HG03571 (cell line): ENCODE results near the gene SERPINA4.

Experiments used
- ATAC-seq: cut with Tn5 transposase; IDR thresholded peaks from one replicate; pipeline ENCODE4 v1.9.1; 2021; ENCODE audit not compliant: unreplicated experiment

SERPINA4 gene

DNA sequence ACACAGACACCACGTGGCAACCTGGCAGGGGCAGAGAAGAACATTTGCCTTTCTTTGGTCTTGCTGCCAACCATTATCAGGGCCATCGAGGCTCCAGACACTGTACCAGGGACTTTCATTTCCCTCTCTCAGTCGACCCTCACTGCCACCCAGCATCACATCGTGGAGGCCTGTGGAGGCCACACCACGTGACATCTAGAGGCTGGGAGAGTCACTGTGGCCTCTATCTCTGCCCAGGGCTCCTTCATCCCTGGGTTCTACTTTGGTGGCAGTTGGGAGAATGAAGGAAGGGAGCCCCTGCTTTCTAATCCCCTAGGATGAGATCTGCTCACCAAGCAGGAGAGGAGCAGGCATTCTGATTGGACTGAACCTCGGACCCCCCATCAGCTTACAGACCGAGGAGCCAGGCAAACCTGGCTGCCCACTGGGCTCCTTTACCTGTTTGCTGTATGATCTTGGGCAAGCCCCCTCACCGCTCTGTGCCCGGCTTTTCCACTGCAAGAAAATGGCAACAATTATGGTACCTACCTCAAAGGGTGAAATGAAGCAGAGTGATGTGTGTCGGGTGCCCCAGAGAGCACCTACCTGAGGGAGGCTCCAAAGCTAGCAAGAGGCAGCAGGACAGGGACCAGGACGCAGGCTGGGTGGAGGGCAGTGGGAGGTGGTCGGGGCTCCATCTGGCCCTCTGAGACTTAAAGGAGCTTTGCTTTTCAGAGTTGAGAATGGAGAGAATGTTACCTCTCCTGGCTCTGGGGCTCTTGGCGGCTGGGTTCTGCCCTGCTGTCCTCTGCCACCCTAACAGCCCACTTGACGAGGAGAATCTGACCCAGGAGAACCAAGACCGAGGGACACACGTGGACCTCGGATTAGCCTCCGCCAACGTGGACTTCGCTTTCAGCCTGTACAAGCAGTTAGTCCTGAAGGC lies 52.7 kb downstream of the SERPINA4 start:
- ATAC-seq, result no peak

GRCh38 chr14:94614802-94615201 lies 53.6 kb downstream of the SERPINA4 start:
- no peak for ATAC-seq

DNA sequence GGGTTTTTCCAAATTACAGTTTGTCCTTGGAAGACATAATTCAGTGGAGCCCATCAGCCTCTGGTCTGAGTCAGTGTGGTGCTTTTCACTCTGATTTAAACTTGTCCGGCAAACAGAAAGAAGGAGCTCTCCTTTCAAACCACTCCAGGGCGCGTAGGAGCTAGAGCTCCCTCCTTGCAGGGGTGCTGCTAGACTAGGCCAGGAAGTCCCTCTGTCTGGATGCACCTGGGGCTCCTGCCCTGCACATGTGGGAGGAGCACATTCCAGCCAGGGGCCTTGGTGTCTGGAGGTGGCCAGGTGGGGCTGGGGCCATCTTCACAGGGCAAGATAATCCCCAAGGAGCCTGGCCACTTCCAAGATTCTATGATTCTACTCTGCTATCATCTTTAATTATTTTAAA lies 54.0 kb downstream of the SERPINA4 start:
- no peak for ATAC-seq

GRCh38 chr14:94615823-94616570 lies 54.8 kb downstream of the SERPINA4 start:
- no peak for ATAC-seq

DNA sequence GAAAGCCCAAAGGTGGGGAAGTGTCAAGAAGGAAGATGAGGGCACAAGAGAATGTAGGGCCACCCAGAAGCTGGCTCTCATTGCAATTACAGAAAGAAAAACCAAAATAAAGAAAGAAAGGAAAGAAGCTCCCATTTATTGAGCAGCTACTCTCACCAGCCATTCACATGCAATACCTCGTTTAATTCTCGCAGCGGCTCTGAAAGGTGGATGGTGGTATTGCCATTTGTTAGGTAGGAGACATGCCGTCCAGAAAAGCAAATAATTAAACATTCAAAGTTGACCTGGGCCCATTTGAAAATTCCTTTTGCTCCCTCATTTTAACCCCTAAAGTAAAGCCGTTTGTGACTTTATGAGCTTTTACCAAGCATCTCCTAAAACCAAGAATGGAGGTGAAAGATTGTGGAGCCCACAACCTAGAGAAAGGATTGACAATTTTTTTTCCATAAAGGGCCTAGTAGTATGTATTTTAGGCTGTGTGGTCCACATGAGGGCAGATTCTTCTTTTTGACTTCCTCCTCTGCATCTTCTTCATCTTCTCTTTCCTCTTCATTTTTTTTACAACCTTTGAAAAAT lies 56.2 kb downstream of the SERPINA4 start:
- no peak for ATAC-seq

DNA sequence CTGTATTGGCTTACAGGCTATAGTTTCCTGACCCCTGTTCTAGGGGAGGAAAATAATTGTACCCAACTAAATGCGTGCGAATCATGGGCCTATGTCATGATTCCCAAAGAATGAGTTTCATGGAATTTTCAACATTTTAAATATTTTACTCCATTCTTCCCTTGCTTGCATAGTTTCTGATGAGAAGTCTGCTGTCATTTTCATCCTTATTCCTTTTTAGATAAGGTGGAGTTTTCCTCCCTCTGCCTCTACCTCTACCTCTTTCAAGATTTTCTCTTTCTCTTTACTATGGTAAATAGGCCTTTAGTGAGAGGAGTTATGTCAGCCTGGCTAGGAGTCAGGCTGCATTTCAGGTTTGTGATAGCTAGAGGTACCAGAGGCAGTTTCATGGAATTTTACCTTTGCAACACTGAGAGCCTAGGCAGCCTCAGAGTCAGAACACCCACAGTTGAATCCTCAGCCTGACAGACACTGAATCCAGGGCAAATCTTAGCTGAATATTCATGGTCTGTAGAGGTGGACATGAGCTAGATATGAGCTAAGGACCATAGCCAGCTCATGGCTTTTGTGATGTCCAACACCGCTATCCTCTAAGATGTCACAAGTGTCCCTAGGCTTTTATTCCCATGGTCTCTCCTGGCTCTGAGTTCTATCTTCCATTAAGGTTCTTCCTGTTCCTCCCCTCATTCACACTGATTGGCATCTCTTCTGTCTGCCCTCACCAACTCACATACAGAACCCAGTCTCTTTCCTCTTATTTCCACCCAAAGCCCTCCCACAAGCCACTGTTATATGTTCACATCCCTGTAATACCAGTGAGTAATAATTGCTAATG lies 57.0 kb downstream of the SERPINA4 start:
- ATAC-seq, result no peak

- ATAC-seq, result no peak
Measured at GRCh38 chr14:94619297-94619696, 58.1 kb downstream of the SERPINA4 start.
